ENCODE results near the gene HSD11B1L.
"Not testable (repeated sequence)": the region's sequence is repeated elsewhere in the genome, so short reads cannot be mapped to it uniquely, and the experiment has no call there.

HSD11B1L gene

GRCh38 chr19:5686647-5687359 lies 6.0 kb downstream of the HSD11B1L start:
- DNase-seq (ENCODE audit: low spot score), result peak; percentile 93

GRCh38 chr19:5687360-5688198 lies 6.8 kb downstream of the HSD11B1L start:
- DNase-seq (ENCODE audit: low spot score), result no peak

- not testable (repeated sequence) for DNase-seq (ENCODE audit: low spot score)
These were observed 7.5 kb downstream of the HSD11B1L start for GRCh38 chr19:5688262-5688881.

- DNase-seq (ENCODE audit: low spot score), result peak; percentile 96
These were observed 9.5 kb downstream of the HSD11B1L start, which contains the start of gene RPL36 for GRCh38 chr19:5690125-5690954. Gene RPL36, plus strand, starts transcription at chr19:5690295. Its CDS starts 213 bp downstream, at chr19:5690508.

GRCh38 chr19:5690955-5691821 lies 10.4 kb downstream of the HSD11B1L start:
- no peak for DNase-seq (ENCODE audit: low spot score)

GRCh38 chr19:5691822-5692722 lies 11.2 kb downstream of the HSD11B1L start:
- no peak for DNase-seq (ENCODE audit: low spot score)

- no peak for DNase-seq (ENCODE audit: low spot score)
These were observed 11.9 kb downstream of the HSD11B1L start for GRCh38 chr19:5692723-5693194.

GRCh38 chr19:5693195-5694166 lies 12.7 kb downstream of the HSD11B1L start:
- no peak for DNase-seq (ENCODE audit: low spot score)

- no peak for DNase-seq (ENCODE audit: low spot score)
These were observed 13.5 kb downstream of the HSD11B1L start for GRCh38 chr19:5694167-5694955.

- no peak for DNase-seq (ENCODE audit: low spot score)
These were observed 14.3 kb downstream of the HSD11B1L start for GRCh38 chr19:5694956-5695648.

- DNase-seq (ENCODE audit: low spot score), result no peak
These were observed 14.9 kb downstream of the HSD11B1L start for GRCh38 chr19:5695649-5696195.

GRCh38 chr19:5696196-5697021 lies 15.6 kb downstream of the HSD11B1L start:
- no peak for DNase-seq (ENCODE audit: low spot score)

- no peak for DNase-seq (ENCODE audit: low spot score)
These were observed 16.4 kb downstream of the HSD11B1L start for GRCh38 chr19:5697022-5697889.

GRCh38 chr19:5697890-5698634 lies 17.2 kb downstream of the HSD11B1L start:
- no peak for DNase-seq (ENCODE audit: low spot score)
